Right renal cortex interstitium (tissue), 3 donors: ENCODE measurements around the gene YAE1. TPM values are rescaled to one million over a fixed set of nuclear protein-coding genes. Genes with fewer than 3 reads are reported as not detected.
A peak's percentile ranks its signal among the peaks of the same experiment; 100 is the strongest.
"Not testable (repeated sequence)": the region's sequence is repeated elsewhere in the genome, so short reads cannot be mapped to it uniquely, and the experiment has no call there.

Experiments used
- DNase-seq, 3 donors: peaks; one replicate each; pipeline ENCODE4 v3.0.0-alpha.2; 2013; ENCODE audit warnings: low read depth in 3 of 3, low spot score in 2 of 3
- polyA plus RNA-seq, 3 donors: library from polyadenylated mRNA; unstranded; fragments of 120-200 nt; gene quantifications; one replicate each; pipeline ENCODE4 v1.2.1, GENCODE V29; 2013; ENCODE audit not compliant: insufficient read length in 3 of 3

Gene YAE1
- 10 to 100 TPM; 38.4 to 46.4 (median 45.5) TPM for polyA plus RNA-seq

GRCh38 chr7:39566023-39566921 lies at the start of gene YAE1:
Gene YAE1 (plus strand): TSS chr7:39566404. CDS start chr7:39566419, 15 bp downstream.
- DNase-seq, result peak; percentile 72 to 74 (median 73)

- DNase-seq, result no peak
Observed at GRCh38 chr7:39516498-39516897, 49.7 kb upstream of the YAE1 start.

- no peak for DNase-seq
Observed at GRCh38 chr7:39517240-39517639, 49.0 kb upstream of the YAE1 start.

- DNase-seq, result no peak
Observed at GRCh38 chr7:39525926-39526325, 40.3 kb upstream of the YAE1 start.

GRCh38 chr7:39526666-39527065 lies 39.5 kb upstream of the YAE1 start:
- no peak for DNase-seq

GRCh38 chr7:39527296-39527695 lies 38.9 kb upstream of the YAE1 start:
- no peak for DNase-seq

GRCh38 chr7:39527951-39528350 lies 38.3 kb upstream of the YAE1 start:
- no peak for DNase-seq

- no peak for DNase-seq
Observed at GRCh38 chr7:39528849-39529248, 37.4 kb upstream of the YAE1 start.

GRCh38 chr7:39529582-39529981 lies 36.6 kb upstream of the YAE1 start:
- no peak for DNase-seq

- no peak for DNase-seq
Observed at GRCh38 chr7:39530971-39531370, 35.2 kb upstream of the YAE1 start.

- no peak for DNase-seq
Observed at GRCh38 chr7:39531818-39532217, 34.4 kb upstream of the YAE1 start.

- DNase-seq, result no peak
Observed at GRCh38 chr7:39532832-39533231, 33.4 kb upstream of the YAE1 start.

GRCh38 chr7:39534599-39534998 lies 31.6 kb upstream of the YAE1 start:
- no peak for DNase-seq

- DNase-seq, result no peak
Observed at GRCh38 chr7:39535064-39535463, 31.1 kb upstream of the YAE1 start.

- no peak for DNase-seq
Observed at GRCh38 chr7:39535720-39536119, 30.5 kb upstream of the YAE1 start.

- no peak for DNase-seq
Observed at GRCh38 chr7:39536951-39537350, 29.3 kb upstream of the YAE1 start.

- DNase-seq, result no peak
Observed at GRCh38 chr7:39539816-39540215, 26.4 kb upstream of the YAE1 start.

GRCh38 chr7:39540320-39540719 lies 25.9 kb upstream of the YAE1 start:
- DNase-seq, result no peak

- no peak for DNase-seq
Observed at GRCh38 chr7:39541511-39541910, 24.7 kb upstream of the YAE1 start.

- not testable (repeated sequence) for DNase-seq
Observed at GRCh38 chr7:39544774-39545173, 21.4 kb upstream of the YAE1 start.

- no peak for DNase-seq
Observed at GRCh38 chr7:39547336-39547735, 18.9 kb upstream of the YAE1 start.

GRCh38 chr7:39550411-39550810 lies 15.8 kb upstream of the YAE1 start:
- no peak for DNase-seq
